Renal cortex interstitium (tissue), 11 donors: ENCODE measurements around the gene GNAL. TPM values are rescaled to one million over a fixed set of nuclear protein-coding genes. Genes with fewer than 3 reads are reported as not detected.

Experiments used
- DNase-seq, 11 donors: peaks; one replicate each; pipeline ENCODE4 v3.0.0-alpha.2; 2013; ENCODE audit warnings: low read depth in 9 of 11, low spot score in 4 of 11; ENCODE audit errors: extremely low read depth in 1 of 11
- polyA plus RNA-seq, 3 donors: library from polyadenylated mRNA; unstranded; fragments of 120-200 nt; gene quantifications; one replicate each; pipeline ENCODE4 v1.2.1, GENCODE V29; 2013; ENCODE audit not compliant: insufficient read length in 3 of 3

The GNAL gene
- polyA plus RNA-seq, 3 donors: 3.7 to 4.1 (median 4.0) TPM

- no peak for DNase-seq
Measured at GRCh38 chr18:11751341-11752115, 62.5 kb downstream of the GNAL start.

DNA sequence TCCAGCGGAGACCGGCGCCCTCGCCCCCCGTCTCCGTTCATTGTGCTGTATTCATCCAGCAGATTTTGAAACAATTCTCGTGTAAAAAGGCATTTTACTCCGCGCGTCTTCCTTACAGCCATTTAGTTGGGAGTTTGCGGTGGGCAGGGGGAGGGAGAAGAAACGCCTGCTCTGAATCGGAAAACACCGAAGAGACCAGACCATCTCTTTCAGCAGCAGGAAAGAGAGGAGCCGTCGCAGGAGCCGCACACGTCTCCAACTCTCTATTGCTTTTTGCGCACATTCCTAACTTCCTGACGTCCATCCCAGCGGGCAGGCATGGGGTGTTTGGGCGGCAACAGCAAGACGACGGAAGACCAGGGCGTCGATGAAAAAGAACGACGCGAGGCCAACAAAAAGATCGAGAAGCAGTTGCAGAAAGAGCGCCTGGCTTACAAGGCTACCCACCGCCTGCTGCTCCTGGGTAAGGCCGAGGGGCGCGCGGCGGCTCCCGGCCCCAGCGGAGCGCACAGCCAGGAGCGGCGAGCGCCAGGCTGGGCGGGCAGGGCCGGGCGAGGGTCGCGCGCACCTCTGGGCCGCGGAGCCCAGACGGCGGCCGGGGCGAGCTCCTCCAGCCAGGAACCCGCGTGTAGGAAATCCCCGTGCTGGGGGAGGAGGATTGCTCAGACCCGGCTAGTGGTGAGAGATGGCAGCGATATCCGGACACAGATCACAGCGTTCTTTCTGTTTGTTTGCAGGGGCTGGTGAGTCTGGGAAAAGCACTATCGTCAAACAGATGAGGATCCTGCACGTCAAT, 63.2 kb downstream of the GNAL start:
- no peak for DNase-seq

DNA sequence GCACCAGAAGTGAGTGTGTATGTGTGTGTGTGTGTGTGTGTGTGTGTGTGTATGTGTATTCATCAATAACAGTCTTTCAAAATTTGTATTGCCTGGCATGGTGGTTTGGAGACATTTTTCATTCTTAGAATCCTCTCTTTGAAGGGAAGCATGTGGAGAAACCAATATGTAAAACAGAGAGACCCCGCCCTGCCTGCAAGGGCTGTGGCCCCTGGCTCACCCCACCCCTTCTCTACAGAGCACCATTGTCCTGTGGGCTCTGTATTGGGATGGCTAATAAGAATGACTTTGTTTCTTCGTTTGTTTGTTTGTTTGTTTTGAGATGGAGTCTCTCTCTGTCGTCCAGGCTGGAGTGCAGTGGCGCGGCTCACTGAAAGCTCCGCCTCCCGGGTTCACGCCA, 65.9 kb downstream of the GNAL start:
- DNase-seq: no peak

DNA sequence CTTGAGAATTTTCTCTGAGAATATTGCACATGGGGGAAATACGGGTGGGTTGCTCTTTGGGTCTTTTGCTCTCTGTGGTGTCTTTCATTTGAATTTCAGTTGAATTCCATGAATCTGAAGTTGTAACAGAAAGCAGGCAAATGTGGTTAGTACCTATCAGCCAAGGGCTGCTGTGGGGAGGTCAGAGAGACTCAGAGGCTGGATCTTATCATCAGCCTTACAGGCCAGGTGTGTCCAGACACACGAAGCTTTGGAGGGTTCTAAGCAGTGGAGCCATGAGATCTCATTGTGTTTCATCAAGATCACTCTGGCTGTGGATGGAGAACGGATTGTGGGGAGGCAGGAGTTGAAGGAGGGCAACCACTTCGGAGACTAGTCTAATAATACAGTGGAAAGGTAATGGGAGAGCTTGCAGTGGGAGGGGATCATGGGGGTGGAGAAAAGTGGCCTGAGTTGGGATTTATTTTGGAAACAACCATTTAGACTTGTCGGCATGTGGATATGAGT, 68.1 kb downstream of the GNAL start:
- DNase-seq: no peak

DNA sequence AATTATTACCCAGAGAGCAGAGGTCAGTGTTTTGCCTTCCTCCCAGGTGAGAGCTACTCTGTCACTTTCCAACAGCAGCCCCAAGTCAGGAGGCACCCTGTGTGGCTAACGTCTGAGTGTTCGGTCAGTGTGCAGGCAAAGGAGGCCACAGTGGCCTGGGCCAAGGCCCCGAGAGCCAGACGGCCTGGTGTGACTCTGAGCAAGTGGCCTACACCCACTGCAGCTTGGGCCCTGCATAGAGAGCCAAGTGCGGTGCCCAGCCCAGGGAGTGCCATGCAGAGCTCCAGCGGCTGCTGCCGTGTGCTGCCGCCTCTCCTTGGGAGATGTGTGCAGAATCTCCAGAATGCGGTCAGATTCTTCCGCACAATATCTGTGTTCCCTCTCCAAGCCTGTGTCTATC, 70.4 kb downstream of the GNAL start:
- no peak for DNase-seq

DNA sequence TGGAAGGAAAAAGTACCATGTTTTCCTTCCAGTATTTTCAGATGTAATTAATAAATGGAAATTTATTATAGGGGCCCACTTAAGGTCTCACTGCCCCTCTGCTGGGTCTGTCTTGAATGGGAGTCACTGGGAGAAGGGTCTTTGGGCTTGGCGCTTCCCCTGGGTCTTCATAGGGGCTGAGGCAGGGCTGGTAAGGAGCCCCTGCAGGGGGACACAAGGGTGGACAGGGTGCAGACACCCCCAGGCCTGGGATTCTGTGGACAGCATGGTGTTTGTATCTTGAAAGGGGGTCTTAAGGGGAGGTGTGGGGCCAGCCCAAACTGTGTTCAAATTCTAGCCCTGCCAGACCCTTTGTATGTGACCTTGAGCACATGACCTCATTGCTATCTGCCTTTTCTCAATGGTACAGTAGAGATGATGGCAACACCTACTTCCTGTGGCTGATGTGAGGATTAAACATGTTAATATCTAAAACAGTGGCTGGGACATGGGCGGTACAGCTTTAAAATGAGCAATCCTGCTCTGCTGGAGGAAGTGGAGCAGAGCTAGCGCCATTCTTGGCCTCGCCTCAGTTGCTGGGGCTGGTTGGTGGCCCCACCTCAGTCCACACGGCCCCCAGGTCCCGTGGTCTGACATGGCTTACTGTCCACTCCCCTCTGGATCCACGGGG, 71.6 kb downstream of the GNAL start:
- DNase-seq: no peak

DNA sequence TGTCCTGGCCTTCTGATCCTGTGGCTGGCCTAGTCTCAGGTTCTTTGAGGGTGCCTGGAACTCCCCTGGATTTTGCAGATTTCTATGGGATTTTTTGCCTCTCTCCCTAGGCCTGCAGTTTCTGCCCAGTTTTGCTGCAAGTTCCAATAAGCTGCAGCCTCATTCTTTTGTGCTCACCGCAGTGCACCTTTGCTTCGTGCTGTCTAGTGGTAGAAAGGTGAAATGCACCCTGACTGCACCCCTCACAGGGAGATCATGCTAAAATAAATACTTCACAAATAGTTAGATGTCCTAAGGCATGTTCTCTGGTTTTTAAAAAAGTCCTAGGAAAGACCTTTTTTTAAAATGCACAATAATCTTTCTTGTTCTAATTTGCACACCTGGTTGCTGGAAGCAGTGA, 72.5 kb downstream of the GNAL start:
- DNase-seq: no peak

GRCh38 chr18:11762429-11762828, 73.4 kb downstream of the GNAL start:
- DNase-seq: no peak

DNA sequence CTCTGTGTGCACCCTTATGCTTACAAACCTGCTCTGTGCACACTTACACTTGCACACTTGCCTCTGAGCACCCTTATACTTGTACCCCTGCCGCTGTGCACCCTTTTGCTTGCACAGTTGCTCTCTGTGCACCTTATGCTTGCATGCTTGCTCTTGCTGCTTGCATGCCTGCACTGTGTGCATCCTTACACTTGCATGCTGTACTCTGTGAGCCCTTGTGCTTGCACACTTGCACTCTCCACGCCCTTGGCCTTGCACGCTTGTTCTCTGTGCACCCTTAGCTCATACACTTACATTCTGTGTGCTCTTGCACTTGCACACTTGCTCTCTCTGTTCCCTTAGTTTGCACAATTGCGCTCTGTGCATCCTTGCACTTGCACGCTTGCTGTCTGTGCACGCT, 78.3 kb downstream of the GNAL start:
- no peak for DNase-seq

- no peak for DNase-seq
Measured at GRCh38 chr18:11767935-11768334, 78.9 kb downstream of the GNAL start.

DNA sequence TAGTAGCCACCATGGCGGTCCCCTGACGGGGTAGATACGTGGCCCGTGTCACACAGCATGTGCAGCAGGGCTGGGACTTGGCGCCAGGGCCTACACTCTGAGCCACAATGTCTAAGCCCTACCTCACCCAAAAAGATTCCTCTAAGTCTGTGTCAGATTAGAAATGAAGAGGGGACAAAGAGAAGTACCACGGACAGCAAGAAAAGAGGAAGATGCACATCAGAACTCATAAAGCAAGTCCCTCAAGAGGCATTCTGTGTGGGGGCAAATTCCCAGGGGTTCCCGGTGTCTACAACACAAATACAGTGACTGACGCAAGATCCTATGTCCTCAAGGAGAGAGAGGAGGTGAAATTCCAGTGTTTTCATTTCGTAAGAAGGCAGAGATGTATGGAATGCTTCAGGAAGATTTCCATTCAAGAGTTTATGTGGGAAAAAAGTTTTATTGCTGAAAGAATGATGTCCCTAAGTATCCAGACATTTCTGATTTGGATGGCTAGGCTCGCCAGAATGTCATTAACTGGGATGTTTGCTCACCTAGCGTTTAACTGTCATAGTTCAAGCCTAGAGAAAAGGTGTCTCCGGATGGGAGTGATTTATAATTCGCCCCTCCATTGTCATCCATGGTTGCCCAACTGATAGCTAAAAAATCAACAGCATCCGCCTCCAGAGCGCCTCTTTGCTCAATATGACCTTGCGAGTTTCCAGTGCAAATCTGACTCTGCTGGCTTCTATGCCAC, 86.5 kb downstream of the GNAL start:
- peak in 2 of 11 donors; percentile 24 to 56 for DNase-seq

DNA sequence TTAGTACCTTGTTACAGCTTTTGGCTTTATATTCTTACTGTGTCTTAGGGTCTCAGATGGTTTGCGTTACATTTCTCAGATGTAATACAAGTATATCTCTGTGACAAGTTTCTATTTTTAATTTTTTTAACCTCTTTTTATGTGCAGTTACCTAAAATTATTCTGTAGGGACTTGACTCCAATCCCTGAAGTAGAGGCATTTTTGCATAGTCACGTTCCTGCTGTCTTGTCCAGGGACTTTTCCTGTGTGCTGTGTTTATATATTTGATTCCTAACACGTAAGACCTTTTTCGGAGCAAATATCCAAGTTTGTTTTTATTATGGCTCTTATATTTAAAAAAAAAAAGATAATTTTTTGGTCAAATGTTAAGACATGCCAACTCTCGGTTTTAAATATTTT, 91.0 kb downstream of the GNAL start:
- no peak for DNase-seq

DNA sequence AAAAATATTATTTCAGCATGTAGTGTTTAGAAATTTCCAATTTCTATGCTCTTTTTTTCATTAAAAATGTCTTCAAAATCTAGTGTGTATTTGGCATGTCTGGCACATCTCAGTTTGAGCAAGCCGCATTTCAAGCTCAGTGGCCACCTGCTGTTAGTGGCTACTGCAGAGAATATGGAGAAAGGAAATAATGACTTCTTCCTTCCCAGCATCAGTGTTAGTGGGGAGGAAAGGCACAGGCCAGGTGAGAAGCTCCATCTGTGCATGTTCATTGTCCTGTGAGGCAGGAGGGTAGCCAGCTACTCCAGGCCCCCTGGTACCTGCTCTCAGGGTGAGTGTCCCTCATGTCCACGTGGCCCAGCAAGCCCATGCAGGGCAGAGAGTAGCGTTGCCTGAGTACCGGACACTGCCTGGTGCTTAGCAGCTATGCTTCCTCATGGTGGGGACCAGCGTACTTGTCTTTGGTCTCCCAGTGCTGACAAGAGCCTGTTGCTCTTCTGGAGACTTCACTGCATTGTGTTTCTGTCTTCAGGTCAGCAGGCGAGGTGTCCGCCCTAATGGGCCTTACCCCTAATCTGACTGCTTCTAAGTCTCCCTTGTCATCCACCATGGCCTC, 94.8 kb downstream of the GNAL start:
- no peak for DNase-seq

DNA sequence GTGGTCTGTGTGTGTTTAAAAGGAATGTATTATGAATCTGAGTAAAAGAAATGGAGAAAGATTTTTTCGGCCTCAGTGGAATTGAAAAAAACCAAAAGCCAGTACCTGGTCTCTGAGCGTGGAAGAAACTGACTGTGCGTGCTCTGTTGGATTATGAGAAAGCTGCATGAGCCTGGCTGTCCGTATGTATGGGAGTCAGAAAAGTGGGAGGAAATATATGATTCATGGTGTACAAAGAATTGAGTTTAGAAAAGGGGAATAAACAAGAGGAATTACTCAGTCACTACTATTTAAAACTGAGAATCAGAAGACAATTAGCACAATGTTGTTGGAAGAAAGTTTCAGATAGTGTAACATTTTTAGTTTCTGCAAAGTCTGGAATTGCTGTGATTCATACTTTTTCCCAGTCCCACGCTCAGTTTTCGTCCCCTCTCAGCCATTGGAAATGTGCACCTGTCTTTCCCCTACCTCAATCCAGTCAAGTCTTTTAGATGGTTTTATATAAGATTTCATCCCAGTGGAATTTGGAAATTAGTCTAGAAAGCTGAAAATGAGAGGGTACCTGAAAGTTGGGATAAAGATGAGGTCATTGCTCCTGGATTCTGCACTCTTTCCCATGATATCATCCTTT, 95.7 kb downstream of the GNAL start:
- DNase-seq: no peak

GRCh38 chr18:11785444-11786055, 96.5 kb downstream of the GNAL start:
- DNase-seq: peak in 4 of 11 donors; percentile 17 to 41 (median 25)

DNA sequence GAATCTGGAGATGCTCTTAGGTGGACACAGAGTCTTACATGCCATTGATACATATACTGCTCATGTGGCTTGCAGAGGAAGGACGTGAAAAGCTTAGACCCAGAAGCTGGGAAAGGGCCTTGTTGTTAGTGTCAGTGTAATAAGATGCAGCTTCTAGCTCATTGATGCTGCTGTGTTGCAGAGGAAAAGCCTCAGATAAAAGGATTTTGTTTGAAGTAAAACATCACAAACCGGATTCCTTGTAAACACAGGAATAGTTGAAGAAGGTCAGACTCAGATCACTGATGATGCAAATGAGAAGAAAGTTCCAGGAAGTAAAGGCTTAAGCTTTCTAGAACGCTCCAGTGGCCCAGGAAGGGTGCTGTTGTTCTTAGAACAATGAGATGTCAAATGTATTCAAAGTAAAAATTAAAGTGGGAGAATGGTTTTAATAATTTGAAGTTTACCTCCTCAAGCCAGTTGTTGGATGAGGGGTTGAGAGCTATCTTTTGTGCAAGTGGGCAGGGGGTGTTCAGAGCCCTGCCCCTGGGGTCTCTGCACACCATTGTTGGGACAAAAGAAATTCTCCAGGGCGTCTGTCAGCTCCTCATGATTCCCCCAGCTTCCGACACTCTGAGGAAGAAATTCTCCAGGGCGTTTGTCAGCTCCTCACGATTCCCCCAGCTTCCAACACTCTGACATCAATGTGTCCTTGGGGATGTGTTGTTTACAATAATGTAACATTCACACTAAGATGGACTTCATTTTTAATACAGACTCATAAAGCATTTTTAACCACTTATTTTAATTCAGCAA, 100.8 kb downstream of the GNAL start:
- DNase-seq: no peak

- DNase-seq: no peak
Measured at GRCh38 chr18:11791131-11791530, 102.1 kb downstream of the GNAL start.
